AG04450 (cell line): ENCODE data around the gene MYF5. TPM values are rescaled to one million over a fixed set of nuclear protein-coding genes. Genes with fewer than 3 reads are reported as not detected.

ENCODE experiments used
- CTCF ChIA-PET: fragments of 300-600, 350-600 bp; formaldehyde crosslinking; extraction: SDS; loops from one replicate; lab custom pipeline; 2022; ENCODE audit warnings: antibody characterized with exemption, inconsistent platforms; lab: Charles Lee
- POLR2A ChIA-PET: fragments of 350-600 bp; formaldehyde crosslinking; extraction: SDS; loops from one replicate; lab custom pipeline; 2021; ENCODE audit warnings: antibody characterized with exemption, inconsistent platforms; lab: Yijun Ruan, JAX
- DNase-seq: peaks from one replicate; pipeline ENCODE4 v3.0.0-alpha.2; 2011; ENCODE audit warnings: low read depth, low spot score
- H3K27ac ChIP-seq: one replicate; pipeline ENCODE4 v1.5.1; 2012; ENCODE audit warnings: low read depth, low read length, control low read depth
- H3K27me3 ChIP-seq: one replicate; pipeline ENCODE4 v1.6.0; 2012; ENCODE audit warnings: low read length; ENCODE audit not compliant: control insufficient read depth, insufficient read depth
- H3K4me3 ChIP-seq: 2 replicates; pipeline ENCODE4 v1.5.1; 2011; ENCODE audit warnings: mild to moderate bottlenecking, low read depth, low read length, control low read depth
- H3K9me3 ChIP-seq: 2 replicates; pipeline ENCODE4 v1.5.1; 2012; ENCODE audit warnings: low read length; ENCODE audit not compliant: control insufficient read depth, insufficient read depth
- CTCF ChIP-seq: IDR thresholded peaks from 2 replicates; pipeline ENCODE4 v1.5.1; 2011; ENCODE audit warnings: low read depth, low read length, control low read depth, inconsistent platforms
- polyA plus RNA-seq: library from polyadenylated mRNA; depleted of rRNA; stranded (reverse); fragments of >200 nt; gene quantifications from 2 replicates; pipeline ENCODE4 v1.2.3, GENCODE V29; 2011; rRNA removed

The MYF5 gene
- polyA plus RNA-seq, 1 experiment: not detected

GRCh38 chr12:80766210-80766609, 49.5 kb downstream of the MYF5 start:
- Histone ChIP-seq H3K27ac (no peak overlapping the region), H3K4me3 (no peak overlapping the region), H3K27me3 (no peaks in the 10 kb centered on the region), H3K9me3 (no peaks in the 10 kb centered on the region)
- CTCF ChIA-PET: interaction anchor here (1.5 kb wide), 1 partner anchor 293 kb away, joined by 3 read pairs; no protein-coding TSS in a partner anchor
- no peak for DNase-seq
- no peak for TF ChIP-seq CTCF
- POLR2A ChIA-PET: no interaction called here

DNA sequence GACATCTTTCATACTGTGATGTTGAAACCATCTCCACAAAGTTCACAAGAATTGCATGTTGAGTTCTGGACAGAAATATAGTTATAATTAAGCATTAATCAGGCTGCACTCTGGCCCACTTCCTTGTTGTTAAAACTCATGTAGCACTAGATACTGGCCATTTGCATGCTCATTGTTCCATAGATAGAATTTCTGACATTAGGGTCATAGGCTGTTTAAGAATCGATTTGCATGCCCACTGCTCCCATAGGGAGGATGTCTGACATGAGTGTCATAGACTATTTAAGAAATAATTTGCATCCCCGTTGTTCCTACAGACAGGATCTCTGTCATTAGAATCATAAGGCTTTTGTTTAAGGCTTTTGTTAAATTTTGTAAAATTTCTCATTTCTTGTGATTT, 50.2 kb downstream of the MYF5 start:
- ChIA-PET POLR2A (no interaction called here), CTCF (no interaction called here)

More for the DNA sequence above, 50.2 kb downstream of the MYF5 start:
- no peaks in the 10 kb centered on the region for H3K9me3 ChIP-seq
- no peaks in the 10 kb centered on the region for H3K27me3 ChIP-seq
- TF ChIP-seq CTCF: no peak
- no peak for DNase-seq
- no peak overlapping the region for H3K4me3 ChIP-seq
- no peak overlapping the region for H3K27ac ChIP-seq

Other genes with a start within 250 kb of the MYF5 start
- gene MYF6, start 9.3 kb upstream of the MYF5 start, polyA plus RNA-seq: not detected in 2 replicates
- 8.1 and 10.4 TPM in 2 replicates for gene LIN7A, start 221.0 kb downstream of the MYF5 start, polyA plus RNA-seq